Endothelial cell of umbilical vein (primary cell): ENCODE results near the gene ATG7. TPM values are rescaled to one million over a fixed set of nuclear protein-coding genes. Genes with fewer than 3 reads are reported as not detected.
"Not testable (repeated sequence)": the region's sequence is repeated elsewhere in the genome, so short reads cannot be mapped to it uniquely, and the experiment has no call there.

Source experiments
- BruUV-seq: library from RNA; stranded (reverse); fragments of 400-500 nt; replicated peaks from 2 replicates; lab custom pipeline; 2021; lab: Mats Ljungman, UMichigan
- CTCF ChIA-PET: fragments of 300-600, 350-600 bp; sonication (Branson Sonifier 250); formaldehyde crosslinking; loops from one replicate; lab custom pipeline; 2021; ENCODE audit warnings: antibody characterized with exemption, inconsistent platforms; lab: Charles Lee
- POLR2A ChIA-PET: fragments of 300-600, 350-600 bp; sonication (Branson Sonifier 250); formaldehyde crosslinking; loops from one replicate; lab custom pipeline; 2021; ENCODE audit warnings: antibody characterized with exemption, inconsistent platforms; lab: Charles Lee
- DNase-seq: peaks from one replicate; pipeline ENCODE4 v3.0.0-alpha.2; 2011; ENCODE audit warnings: low read depth, low spot score
- FAIRE-seq: peaks from 2 replicates; lab custom pipeline; 2011; peaks lifted over from hg19 to GRCh38; lab: Jason Lieb, UNC
- H2AFZ ChIP-seq: 2 replicates; pipeline ENCODE4 v1.6.0; 2012; ENCODE audit warnings: low read depth, low read length, control low read depth, inconsistent platforms
- H3K27ac ChIP-seq: 2 replicates; pipeline ENCODE4 v1.5.1; 2011; ENCODE audit warnings: low read depth, mild to moderate bottlenecking, control low read depth, low read length, moderate library complexity; ENCODE audit not compliant: insufficient read depth
- H3K27me3 ChIP-seq, 2 experiments: 2 replicates each; pipeline versions ENCODE4 v1.6.0 to v1.6.1; 2011; ENCODE audit warnings: low read length in 2 of 2, mixed read lengths in 1 of 2; ENCODE audit not compliant: control insufficient read depth in 2 of 2, insufficient read depth in 2 of 2
- H3K36me3 ChIP-seq, 2 experiments: 2 replicates in 1 of 2; 3 replicates in 1 of 2; pipeline ENCODE4 v1.5.1; 2011; ENCODE audit warnings: low read length in 2 of 2, mild to moderate bottlenecking in 1 of 2, moderate library complexity in 1 of 2; ENCODE audit not compliant: control insufficient read depth in 2 of 2, insufficient read depth in 2 of 2; ENCODE audit errors: extremely low read depth in 1 of 2
- H3K4me1 ChIP-seq: 3 replicates; pipeline ENCODE4 v1.5.1; 2011; ENCODE audit warnings: mild to moderate bottlenecking, low read length; ENCODE audit not compliant: control insufficient read depth, insufficient read depth; ENCODE audit errors: extremely low read depth
- H3K4me2 ChIP-seq: 2 replicates; pipeline ENCODE4 v1.6.1; 2011; ENCODE audit warnings: low read length, control low read depth, mixed read lengths; ENCODE audit not compliant: insufficient read depth
- H3K4me3 ChIP-seq, 3 experiments: fragments of 200-600 bp in 1 of 3; sonication (generic), shearing (Covaris generic) in 1 of 3; replicated peaks in 1 of 3; 2 replicates each; pipeline ENCODE4 v1.5.1; 2011 to 2016; ENCODE audit warnings: control low read depth in 3 of 3, low read length in 3 of 3, mild to moderate bottlenecking in 2 of 3, inconsistent platforms in 1 of 3, low read depth in 1 of 3, moderate library complexity in 1 of 3; ENCODE audit not compliant: insufficient read depth in 1 of 3
- H3K79me2 ChIP-seq: 2 replicates; pipeline ENCODE4 v1.6.0; 2012; ENCODE audit warnings: low read length, inconsistent platforms; ENCODE audit not compliant: control insufficient read depth, insufficient read depth
- H3K9ac ChIP-seq: replicated peaks from 2 replicates; pipeline ENCODE3; 2011; ENCODE audit warnings: low read length, control low read depth; ENCODE audit not compliant: insufficient read depth; ENCODE audit errors: extremely low read depth
- H3K9me1 ChIP-seq: replicated peaks from 3 replicates; pipeline ENCODE4 v1.6.0; 2011; ENCODE audit warnings: mild to moderate bottlenecking, low read length; ENCODE audit not compliant: control insufficient read depth, insufficient read depth; ENCODE audit errors: extremely low read depth
- H3K9me3 ChIP-seq: replicated peaks from 2 replicates; pipeline ENCODE4 v1.5.1; 2012; ENCODE audit warnings: low read length, inconsistent platforms; ENCODE audit not compliant: control insufficient read depth, insufficient read depth
- H4K20me1 ChIP-seq: replicated peaks from 2 replicates; pipeline ENCODE3; 2011; ENCODE audit warnings: mild to moderate bottlenecking, low read length; ENCODE audit not compliant: control insufficient read depth, insufficient read depth; ENCODE audit errors: extremely low read depth
- EZH2 ChIP-seq: IDR thresholded peaks from 2 replicates; pipeline ENCODE4 v1.6.1; 2012; ENCODE audit warnings: borderline replicate concordance, low read depth, mild to moderate bottlenecking, moderate library complexity, low read length, inconsistent platforms; ENCODE audit not compliant: severe bottlenecking
- JUN ChIP-seq: IDR thresholded peaks from 2 replicates; pipeline ENCODE4 v1.6.1; 2011; ENCODE audit warnings: borderline replicate concordance, low read depth; ENCODE audit not compliant: insufficient read length, insufficient read depth
- dilution Hi-C: fragments of 300-500 bp; cut with MboI; formaldehyde crosslinking; loops from one replicate; pipeline ENCODE4 v1.15.0; 2019; ENCODE audit warnings: low sequenced_read_pairs; ENCODE audit not compliant: extremely low pct_ligation_motif_present
- intact Hi-C: fragments of 100-400 bp; cut with micrococcal nuclease; formaldehyde crosslinking; loops from one replicate; pipeline ENCODE4 v1.10.0; 2022
- polyA plus RNA-seq, 4 experiments: library from polyadenylated mRNA; depleted of rRNA in 3 of 4; stranded (reverse) in 3 of 4; unstranded in 1 of 4; fragments of >200 nt; gene quantifications; 2 replicates each; pipeline versions ENCODE4 v1.2.1 to v1.2.3, GENCODE V29; 2011 to 2012; ENCODE audit warnings: missing spikeins in 1 of 4
- total RNA-seq: library from RNA; stranded (reverse); gene quantifications from 2 replicates; pipeline ENCODE4 v1.2.3, GENCODE V29; 2021

The ATG7 gene
- total and polyA plus RNA-seq, 2 donors (not counting 3 experiments of a cell fraction or from before 2014, with no cell fraction given), result 30.8 to 48.3 TPM

GRCh38 chr3:11254876-11255275 is 17.3 kb upstream of the ATG7 start:
- TF ChIP-seq EZH2, result no peak
- TF ChIP-seq JUN, result no peak
- Histone ChIP-seq H3K9ac (no peak overlapping the region), H3K9me3 (no peaks in the 10 kb centered on the region), H2AFZ (no peak overlapping the region), H3K4me3 (no peak overlapping the region), H3K27me3 (no peaks in the 10 kb centered on the region), H3K9me1 (no peaks in the 10 kb centered on the region), H3K27ac (no peak overlapping the region), H3K4me2 (no peak overlapping the region), H3K4me1 (peaks cover 6% of the 10 kb centered on the region), H3K36me3 (peaks cover 3 to 12% of the 10 kb centered on the region in 2 experiments), H3K79me2 (peaks cover 10% of the 10 kb centered on the region), H4K20me1 (no peaks in the 10 kb centered on the region)
- intact Hi-C loops, result no loop called here
- dilution Hi-C loops, result no loop called here
- BruUV-seq, result no TSS peak
- FAIRE-seq (no peak), DNase-seq (no peak)
- ChIA-PET POLR2A (no interaction called here), CTCF (no interaction called here)

GRCh38 chr3:11255537-11255936 is 16.7 kb upstream of the ATG7 start:
- FAIRE-seq, POLR2A ChIA-PET, H3K4me2 ChIP-seq, H3K27ac ChIP-seq, H2AFZ ChIP-seq, dilution Hi-C loops, H3K79me2 ChIP-seq, H3K4me3 ChIP-seq, H3K4me1 ChIP-seq, H4K20me1 ChIP-seq, intact Hi-C loops, H3K9ac ChIP-seq, H3K9me1 ChIP-seq, DNase-seq, BruUV-seq, H3K27me3 ChIP-seq, H3K9me3 ChIP-seq: not testable (repeated sequence)
- peaks cover 3 to 16% of the 10 kb centered on the region in 2 experiments for H3K36me3 ChIP-seq
- CTCF ChIA-PET, result interaction anchor here (2.1 kb wide), 1 partner anchor 17 kb away, joined by 5 read pairs; no protein-coding TSS in a partner anchor
